ENCODE results near the gene WHAMM.

The WHAMM gene

DNA sequence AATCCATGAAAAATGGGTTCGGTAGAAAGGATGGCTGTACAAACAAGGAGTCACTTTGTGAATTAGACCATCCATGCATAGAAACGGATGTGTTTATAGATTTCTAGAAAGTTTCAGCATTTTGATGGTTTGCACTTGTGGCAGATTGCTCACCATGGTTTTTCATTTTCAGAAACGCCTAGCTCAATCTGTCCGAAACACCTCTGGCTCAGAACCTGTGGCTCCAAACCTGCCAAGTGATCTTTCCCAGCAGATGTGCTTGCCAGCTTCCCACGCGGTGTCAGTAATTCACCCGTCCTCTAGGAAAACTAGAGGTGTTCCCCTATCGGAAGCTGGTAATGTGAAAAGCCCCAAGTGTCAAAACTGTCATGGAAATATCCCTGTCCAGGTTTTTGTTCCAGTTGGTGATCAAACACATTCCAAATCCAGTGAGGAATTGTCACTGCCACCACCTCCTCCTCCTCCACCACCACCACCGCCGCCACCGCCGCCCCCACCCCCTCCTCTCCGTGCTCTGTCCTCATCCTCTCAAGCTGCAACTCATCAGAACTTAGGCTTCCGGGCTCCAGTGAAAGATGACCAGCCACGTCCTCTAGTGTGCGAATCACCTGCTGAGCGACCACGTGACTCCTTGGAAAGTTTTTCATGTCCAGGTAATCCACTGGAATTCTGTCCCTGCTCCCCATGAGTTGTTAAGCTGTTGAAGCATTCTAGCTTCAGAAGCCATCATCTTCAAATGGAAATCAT is 21.2 kb downstream of the WHAMM start:
- DNase-seq (ENCODE audit: insufficient read length, low spot score) (no peak), FAIRE-seq (no peak)
- TF ChIP-seq, protein P1, sequence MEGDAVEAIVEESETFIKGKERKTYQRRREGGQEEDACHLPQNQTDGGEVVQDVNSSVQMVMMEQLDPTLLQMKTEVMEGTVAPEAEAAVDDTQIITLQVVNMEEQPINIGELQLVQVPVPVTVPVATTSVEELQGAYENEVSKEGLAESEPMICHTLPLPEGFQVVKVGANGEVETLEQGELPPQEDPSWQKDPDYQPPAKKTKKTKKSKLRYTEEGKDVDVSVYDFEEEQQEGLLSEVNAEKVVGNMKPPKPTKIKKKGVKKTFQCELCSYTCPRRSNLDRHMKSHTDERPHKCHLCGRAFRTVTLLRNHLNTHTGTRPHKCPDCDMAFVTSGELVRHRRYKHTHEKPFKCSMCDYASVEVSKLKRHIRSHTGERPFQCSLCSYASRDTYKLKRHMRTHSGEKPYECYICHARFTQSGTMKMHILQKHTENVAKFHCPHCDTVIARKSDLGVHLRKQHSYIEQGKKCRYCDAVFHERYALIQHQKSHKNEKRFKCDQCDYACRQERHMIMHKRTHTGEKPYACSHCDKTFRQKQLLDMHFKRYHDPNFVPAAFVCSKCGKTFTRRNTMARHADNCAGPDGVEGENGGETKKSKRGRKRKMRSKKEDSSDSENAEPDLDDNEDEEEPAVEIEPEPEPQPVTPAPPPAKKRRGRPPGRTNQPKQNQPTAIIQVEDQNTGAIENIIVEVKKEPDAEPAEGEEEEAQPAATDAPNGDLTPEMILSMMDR (IDR thresholded peaks at IDR 0.05; ENCODE audit: insufficient read depth, missing control alignments) = no peak

DNA sequence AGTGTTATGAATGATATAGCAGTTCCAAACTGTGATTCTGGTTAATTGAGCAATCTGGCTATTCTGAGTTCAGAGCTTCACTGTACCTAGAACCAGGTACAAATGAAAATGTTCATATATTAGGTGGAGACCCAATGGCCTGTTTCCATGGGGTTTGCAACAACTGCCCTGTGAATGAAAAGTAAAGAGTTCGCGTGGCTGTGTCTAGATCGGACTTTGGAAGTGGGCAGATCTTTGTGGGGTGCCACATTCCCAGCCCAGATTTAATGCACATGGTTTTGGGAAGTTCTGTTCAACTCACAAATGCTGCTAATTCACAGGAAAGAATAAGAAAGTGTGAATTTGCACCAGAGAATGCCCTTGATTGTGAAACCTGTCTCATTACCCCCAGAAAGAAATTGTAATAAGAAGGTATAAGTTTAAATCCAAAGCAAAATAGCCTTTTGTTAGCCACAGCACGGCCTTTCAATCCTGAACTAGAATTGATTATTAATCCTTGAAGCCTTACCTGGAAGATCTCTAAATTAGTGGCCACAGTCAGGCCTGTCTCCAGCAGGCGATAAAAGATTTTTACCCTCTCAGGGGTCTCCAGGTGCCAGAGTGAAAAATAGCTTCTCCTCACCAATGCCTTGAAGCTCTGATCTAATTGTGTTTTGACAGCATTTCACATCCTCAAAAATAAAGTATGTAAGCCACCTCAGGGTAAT is 22.6 kb downstream of the WHAMM start:
- FAIRE-seq (no peak), DNase-seq (ENCODE audit: insufficient read length, low spot score) (no peak)
- TF ChIP-seq, protein P1 (IDR thresholded peaks at IDR 0.05; ENCODE audit: insufficient read depth, missing control alignments) = no peak

DNA sequence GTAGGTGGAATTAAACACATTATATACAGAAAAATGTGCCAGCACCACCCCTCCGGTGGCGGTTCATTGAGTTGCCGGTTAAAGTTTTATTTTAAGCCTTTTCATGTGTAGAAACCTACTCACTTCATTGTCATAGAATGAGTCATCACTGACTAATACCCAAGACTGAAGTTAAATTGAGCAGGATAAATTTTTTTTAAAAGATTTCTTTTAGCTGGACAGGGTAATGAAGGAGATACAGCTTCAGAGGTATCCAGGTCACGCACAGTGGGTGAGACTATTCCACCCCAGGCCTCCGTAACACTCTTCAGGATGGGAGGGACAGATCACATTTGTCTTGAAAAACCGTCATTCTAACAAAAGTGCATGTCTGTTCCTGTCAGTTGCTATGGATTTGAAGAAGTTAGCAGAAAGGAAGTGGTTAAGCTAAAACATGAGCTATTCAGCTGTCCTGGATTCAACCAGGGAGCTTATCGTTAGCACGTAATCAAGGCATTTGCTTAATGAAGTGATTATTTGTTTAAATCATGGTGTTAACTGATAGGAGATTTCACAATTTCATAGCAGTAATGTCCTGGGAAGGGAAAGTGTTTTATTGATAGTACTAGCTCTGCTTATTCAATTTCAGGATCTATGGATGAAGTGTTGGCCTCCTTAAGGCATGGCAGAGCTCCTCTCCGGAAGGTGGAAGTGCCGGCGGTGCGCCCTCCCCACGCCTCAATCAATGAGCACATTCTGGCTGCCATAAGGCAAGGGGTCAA is 23.4 kb downstream of the WHAMM start:
- TF ChIP-seq, protein P1 (IDR thresholded peaks at IDR 0.05; ENCODE audit: insufficient read depth, missing control alignments) = no peak
- FAIRE-seq = no peak
- no peak for DNase-seq (ENCODE audit: insufficient read length, low spot score)

DNA sequence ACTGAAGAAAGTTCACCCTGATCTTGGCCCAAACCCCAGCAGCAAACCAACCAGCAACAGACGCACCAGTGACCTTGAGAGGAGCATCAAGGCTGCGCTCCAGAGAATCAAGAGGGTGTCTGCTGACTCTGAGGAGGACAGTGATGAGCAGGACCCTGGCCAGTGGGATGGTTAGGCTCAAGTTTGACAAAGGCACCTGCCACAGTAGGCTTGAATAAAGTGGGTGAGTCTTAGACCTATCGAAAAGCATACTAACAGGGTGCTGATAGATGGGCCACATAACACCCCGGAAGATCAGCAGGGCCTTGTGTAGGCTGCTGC is 23.9 kb downstream of the WHAMM start:
- FAIRE-seq = no peak
- DNase-seq (ENCODE audit: insufficient read length, low spot score) = no peak
- TF ChIP-seq, protein P1 (IDR thresholded peaks at IDR 0.05; ENCODE audit: insufficient read depth, missing control alignments) = no peak

GRCh38 chr15:82835391-82835917 is 26.0 kb downstream of the WHAMM start:
- no peak for FAIRE-seq
- TF ChIP-seq, protein P1 (IDR thresholded peaks at IDR 0.05; ENCODE audit: insufficient read depth, missing control alignments) = no peak

DNA sequence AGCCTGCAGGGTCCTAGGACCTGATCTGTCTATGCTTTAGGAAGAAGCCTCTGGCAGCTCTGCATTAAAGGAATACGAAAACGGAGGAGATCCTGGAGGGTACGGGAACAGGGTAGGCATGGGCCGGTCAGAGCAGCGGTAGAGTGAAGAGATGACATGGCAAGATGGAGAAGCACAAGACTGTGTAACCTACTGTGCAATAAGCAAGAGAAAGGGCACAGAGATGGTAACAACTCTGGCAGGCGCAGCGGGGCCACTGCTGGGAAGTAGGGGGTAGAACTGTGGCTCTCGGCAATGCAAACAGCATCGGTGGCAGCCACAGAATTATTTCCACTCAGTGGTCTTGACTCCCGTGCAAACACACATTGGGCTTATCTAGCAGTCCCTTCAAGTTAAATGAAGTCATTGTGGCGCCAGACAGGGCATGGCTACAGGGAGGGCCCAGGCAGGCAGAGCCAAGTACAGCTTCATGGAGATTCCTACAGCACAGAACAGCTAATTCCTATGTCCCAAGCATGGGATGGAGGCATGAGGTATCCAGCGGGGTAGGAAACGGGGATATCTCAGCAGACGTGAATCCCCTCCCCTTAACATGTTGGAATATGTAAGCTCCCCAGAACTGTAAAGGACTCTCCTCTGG is 28.8 kb downstream of the WHAMM start:
- no peak for DNase-seq (ENCODE audit: insufficient read length, low spot score)
- TF ChIP-seq, protein P1 (IDR thresholded peaks at IDR 0.05; ENCODE audit: insufficient read depth, missing control alignments) = no peak
- no peak for FAIRE-seq

More at GRCh38 chr15:82835391-82835917, 26.0 kb downstream of the WHAMM start:
- no peak for DNase-seq (ENCODE audit: insufficient read length, low spot score)
